GM15510 (cell line): ENCODE results near the gene TRAPPC6A.

Experiments used
- POLR2A ChIP-seq: IDR thresholded peaks from 3 replicates; pipeline ENCODE4 v1.6.1; 2011; ENCODE audit warnings: borderline replicate concordance; ENCODE audit not compliant: insufficient read length; ENCODE audit errors: extremely low read depth

TRAPPC6A gene

GRCh38 chr19:45137179-45137761 is 40.8 kb downstream of the TRAPPC6A start:
- peak; percentile 29 for TF ChIP-seq POLR2A

GRCh38 chr19:45136507-45137178 is 41.4 kb downstream of the TRAPPC6A start:
- peak; percentile 24 for TF ChIP-seq POLR2A

GRCh38 chr19:45135176-45135885 is 42.7 kb downstream of the TRAPPC6A start:
- no peak for TF ChIP-seq POLR2A

GRCh38 chr19:45133661-45134060 is 44.4 kb downstream of the TRAPPC6A start:
- TF ChIP-seq POLR2A = no peak

- no peak for TF ChIP-seq POLR2A
These were observed 47.0 kb downstream of the TRAPPC6A start for GRCh38 chr19:45130888-45131615.

- no peak for TF ChIP-seq POLR2A
These were observed 47.8 kb downstream of the TRAPPC6A start for GRCh38 chr19:45130236-45130635.

- no peak for TF ChIP-seq POLR2A
These were observed 49.2 kb downstream of the TRAPPC6A start for GRCh38 chr19:45128806-45129205.

GRCh38 chr19:45128146-45128545 is 49.9 kb downstream of the TRAPPC6A start:
- no peak for TF ChIP-seq POLR2A

- TF ChIP-seq POLR2A = no peak
These were observed 51.4 kb downstream of the TRAPPC6A start for GRCh38 chr19:45126654-45127053.

- TF ChIP-seq POLR2A = no peak
These were observed 52.0 kb downstream of the TRAPPC6A start for GRCh38 chr19:45125975-45126493.

GRCh38 chr19:45125360-45125759 is 52.7 kb downstream of the TRAPPC6A start:
- TF ChIP-seq POLR2A = no peak

- TF ChIP-seq POLR2A = no peak
These were observed 54.0 kb downstream of the TRAPPC6A start for GRCh38 chr19:45124021-45124420.

GRCh38 chr19:45123440-45123850 is 54.6 kb downstream of the TRAPPC6A start:
- TF ChIP-seq POLR2A = no peak

- no peak for TF ChIP-seq POLR2A
These were observed 55.2 kb downstream of the TRAPPC6A start for GRCh38 chr19:45122832-45123231.

GRCh38 chr19:45121827-45122345 is 56.2 kb downstream of the TRAPPC6A start:
- TF ChIP-seq POLR2A = no peak
